Activated effector memory CD4-positive, alpha-beta T cell treated with Interleukin-2 at 50 U/mL for 16 hours (primary cell): ENCODE measurements around the gene TCN1.
A peak's percentile ranks its signal among the peaks of the same experiment; 100 is the strongest.
"Not testable (repeated sequence)": the region's sequence is repeated elsewhere in the genome, so short reads cannot be mapped to it uniquely, and the experiment has no call there.

Experiments used
- DNase-seq: peaks from one replicate; pipeline ENCODE4 v3.0.0-alpha.2; 2020

TCN1 gene

GRCh38 chr11:59854871-59855270 lies 11.4 kb downstream of the TCN1 start:
- DNase-seq: no peak

GRCh38 chr11:59851416-59851815 lies 14.9 kb downstream of the TCN1 start:
- not testable (repeated sequence) for DNase-seq

- not testable (repeated sequence) for DNase-seq
Measured at GRCh38 chr11:59849551-59849950, 16.7 kb downstream of the TCN1 start.

- DNase-seq: no peak
Measured at GRCh38 chr11:59849129-59849528, 17.2 kb downstream of the TCN1 start.

- DNase-seq: not testable (repeated sequence)
Measured at GRCh38 chr11:59848439-59848838, 17.8 kb downstream of the TCN1 start.

GRCh38 chr11:59847626-59848025 lies 18.7 kb downstream of the TCN1 start:
- DNase-seq: no peak

- DNase-seq: no peak
Measured at GRCh38 chr11:59846556-59846955, 19.7 kb downstream of the TCN1 start.

- no peak for DNase-seq
Measured at GRCh38 chr11:59845399-59845798, 20.9 kb downstream of the TCN1 start, which contains the start of gene CBLIF. CBLIF (minus strand) TSS chr11:59845499; CDS start chr11:59845453, 46 bp downstream.

- no peak for DNase-seq
Measured at GRCh38 chr11:59842316-59842715, 24.0 kb downstream of the TCN1 start.

- DNase-seq: no peak
Measured at GRCh38 chr11:59841514-59841913, 24.8 kb downstream of the TCN1 start.

- DNase-seq: no peak
Measured at GRCh38 chr11:59839615-59840014, 26.7 kb downstream of the TCN1 start.

GRCh38 chr11:59833602-59834001 lies 32.7 kb downstream of the TCN1 start:
- DNase-seq: no peak

GRCh38 chr11:59829358-59829757 lies 36.9 kb downstream of the TCN1 start:
- no peak for DNase-seq

GRCh38 chr11:59822989-59823566 lies 43.2 kb downstream of the TCN1 start:
- no peak for DNase-seq

GRCh38 chr11:59818572-59818971 lies 47.7 kb downstream of the TCN1 start:
- DNase-seq: no peak

GRCh38 chr11:59816434-59816833 lies 49.9 kb downstream of the TCN1 start:
- DNase-seq: not testable (repeated sequence)

- DNase-seq: no peak
Measured at GRCh38 chr11:59815754-59816153, 50.5 kb downstream of the TCN1 start.

GRCh38 chr11:59814021-59814420 lies 52.3 kb downstream of the TCN1 start:
- no peak for DNase-seq

- no peak for DNase-seq
Measured at GRCh38 chr11:59813364-59813763, 52.9 kb downstream of the TCN1 start.

- no peak for DNase-seq
Measured at GRCh38 chr11:59812220-59812619, 54.1 kb downstream of the TCN1 start.

- no peak for DNase-seq
Measured at GRCh38 chr11:59810911-59811259, 55.4 kb downstream of the TCN1 start.

- peak; percentile 86 for DNase-seq
Measured at GRCh38 chr11:59810189-59810910, 55.9 kb downstream of the TCN1 start, which contains the start of gene MRPL16. MRPL16 (minus strand) TSS chr11:59810778; CDS start chr11:59810658, 120 bp downstream.

- no peak for DNase-seq
Measured at GRCh38 chr11:59807047-59807610, 59.2 kb downstream of the TCN1 start.

GRCh38 chr11:59804061-59804460 lies 62.2 kb downstream of the TCN1 start:
- DNase-seq: no peak
